ENCODE results near the gene GSS.
"Not testable (repeated sequence)": the region's sequence is repeated elsewhere in the genome, so short reads cannot be mapped to it uniquely, and the experiment has no call there.

GRCh38 chr20:34898731-34899130 is 56.9 kb downstream of the GSS start:
- TF ChIP-seq, protein P1, sequence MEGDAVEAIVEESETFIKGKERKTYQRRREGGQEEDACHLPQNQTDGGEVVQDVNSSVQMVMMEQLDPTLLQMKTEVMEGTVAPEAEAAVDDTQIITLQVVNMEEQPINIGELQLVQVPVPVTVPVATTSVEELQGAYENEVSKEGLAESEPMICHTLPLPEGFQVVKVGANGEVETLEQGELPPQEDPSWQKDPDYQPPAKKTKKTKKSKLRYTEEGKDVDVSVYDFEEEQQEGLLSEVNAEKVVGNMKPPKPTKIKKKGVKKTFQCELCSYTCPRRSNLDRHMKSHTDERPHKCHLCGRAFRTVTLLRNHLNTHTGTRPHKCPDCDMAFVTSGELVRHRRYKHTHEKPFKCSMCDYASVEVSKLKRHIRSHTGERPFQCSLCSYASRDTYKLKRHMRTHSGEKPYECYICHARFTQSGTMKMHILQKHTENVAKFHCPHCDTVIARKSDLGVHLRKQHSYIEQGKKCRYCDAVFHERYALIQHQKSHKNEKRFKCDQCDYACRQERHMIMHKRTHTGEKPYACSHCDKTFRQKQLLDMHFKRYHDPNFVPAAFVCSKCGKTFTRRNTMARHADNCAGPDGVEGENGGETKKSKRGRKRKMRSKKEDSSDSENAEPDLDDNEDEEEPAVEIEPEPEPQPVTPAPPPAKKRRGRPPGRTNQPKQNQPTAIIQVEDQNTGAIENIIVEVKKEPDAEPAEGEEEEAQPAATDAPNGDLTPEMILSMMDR (IDR thresholded peaks at IDR 0.05): not testable (repeated sequence)
- TF ChIP-seq POLR2A (IDR thresholded peaks at IDR 0.05): not testable (repeated sequence)
